PFSK-1 (cell line): Measurements from ENCODE around the gene OR4D11.

Experiments used
- FOXP2 ChIP-seq: optimal IDR thresholded peaks from 2 replicates; pipeline ENCODE3; 2011; ENCODE audit warnings: borderline replicate concordance, control low read depth, inconsistent platforms; ENCODE audit not compliant: insufficient read depth; ENCODE audit errors: extremely low read length, extremely low read depth
- POLR2AphosphoS5 ChIP-seq: IDR thresholded peaks from 2 replicates; pipeline ENCODE4 v1.6.1; 2012; ENCODE audit warnings: low read depth, mild to moderate bottlenecking, control low read depth, low read length, moderate library complexity
- SIN3A ChIP-seq: IDR thresholded peaks from 2 replicates; pipeline ENCODE4 v1.6.1; 2012; ENCODE audit warnings: mild to moderate bottlenecking, low read length, moderate library complexity, borderline replicate concordance; ENCODE audit not compliant: insufficient read depth
- TAF1 ChIP-seq: IDR thresholded peaks from 2 replicates; pipeline ENCODE4 v1.6.1; 2012; ENCODE audit warnings: low read length, control low read depth, borderline replicate concordance; ENCODE audit not compliant: insufficient read depth
- TF ChIP-seq, protein P1 (sequence below), 2 experiments: IDR thresholded peaks; 2 replicates each; pipeline versions ENCODE4 v1.6.1 to v1.8.0; 2011 to 2012; ENCODE audit warnings: low read depth in 2 of 2, low read length in 2 of 2, control low read depth in 1 of 2, inconsistent platforms in 1 of 2, mild to moderate bottlenecking in 1 of 2, moderate library complexity in 1 of 2; ENCODE audit not compliant: insufficient read depth in 1 of 2

The OR4D11 gene

DNA sequence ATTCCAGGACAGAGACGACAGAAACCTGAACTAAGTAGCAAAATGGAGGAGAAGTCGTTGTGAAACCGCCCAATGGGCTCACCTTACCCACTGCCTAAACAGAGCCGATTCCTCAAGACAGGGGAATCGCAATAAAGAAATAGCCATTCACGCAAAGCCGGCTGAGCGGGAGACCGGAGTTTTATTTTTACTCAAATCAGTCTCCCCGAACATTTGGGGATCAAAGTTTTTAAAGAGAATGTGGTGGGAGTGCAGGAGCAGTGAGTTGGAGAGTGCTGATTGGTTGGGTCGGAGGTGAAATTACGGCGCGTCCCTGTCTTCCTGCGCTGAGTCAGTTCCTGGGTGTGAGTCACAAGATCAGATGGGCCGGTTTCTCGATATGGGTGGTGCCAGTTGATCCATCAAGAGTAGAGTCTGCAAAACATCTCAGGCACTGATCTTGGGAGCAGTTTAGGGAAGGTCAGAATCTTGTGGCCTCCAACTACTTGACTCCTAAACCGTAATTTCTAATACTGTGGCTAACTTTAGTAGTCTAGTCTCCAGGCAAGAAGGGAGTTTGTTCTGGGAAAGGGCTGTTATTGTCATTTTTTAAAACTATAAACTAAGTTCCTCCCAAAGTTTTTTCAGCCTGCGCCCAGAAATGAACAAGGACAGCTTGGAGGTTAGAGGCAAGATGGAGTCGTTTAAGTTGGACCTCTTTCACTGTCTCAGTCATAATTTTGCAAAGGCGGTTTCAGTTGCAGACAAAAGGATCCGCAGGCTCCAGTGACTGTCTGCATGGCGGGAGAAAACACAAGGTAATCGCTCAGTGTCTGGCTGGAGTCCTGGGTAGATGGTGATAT, 42.0 kb downstream of the OR4D11 start:
- TF ChIP-seq, protein P1, sequence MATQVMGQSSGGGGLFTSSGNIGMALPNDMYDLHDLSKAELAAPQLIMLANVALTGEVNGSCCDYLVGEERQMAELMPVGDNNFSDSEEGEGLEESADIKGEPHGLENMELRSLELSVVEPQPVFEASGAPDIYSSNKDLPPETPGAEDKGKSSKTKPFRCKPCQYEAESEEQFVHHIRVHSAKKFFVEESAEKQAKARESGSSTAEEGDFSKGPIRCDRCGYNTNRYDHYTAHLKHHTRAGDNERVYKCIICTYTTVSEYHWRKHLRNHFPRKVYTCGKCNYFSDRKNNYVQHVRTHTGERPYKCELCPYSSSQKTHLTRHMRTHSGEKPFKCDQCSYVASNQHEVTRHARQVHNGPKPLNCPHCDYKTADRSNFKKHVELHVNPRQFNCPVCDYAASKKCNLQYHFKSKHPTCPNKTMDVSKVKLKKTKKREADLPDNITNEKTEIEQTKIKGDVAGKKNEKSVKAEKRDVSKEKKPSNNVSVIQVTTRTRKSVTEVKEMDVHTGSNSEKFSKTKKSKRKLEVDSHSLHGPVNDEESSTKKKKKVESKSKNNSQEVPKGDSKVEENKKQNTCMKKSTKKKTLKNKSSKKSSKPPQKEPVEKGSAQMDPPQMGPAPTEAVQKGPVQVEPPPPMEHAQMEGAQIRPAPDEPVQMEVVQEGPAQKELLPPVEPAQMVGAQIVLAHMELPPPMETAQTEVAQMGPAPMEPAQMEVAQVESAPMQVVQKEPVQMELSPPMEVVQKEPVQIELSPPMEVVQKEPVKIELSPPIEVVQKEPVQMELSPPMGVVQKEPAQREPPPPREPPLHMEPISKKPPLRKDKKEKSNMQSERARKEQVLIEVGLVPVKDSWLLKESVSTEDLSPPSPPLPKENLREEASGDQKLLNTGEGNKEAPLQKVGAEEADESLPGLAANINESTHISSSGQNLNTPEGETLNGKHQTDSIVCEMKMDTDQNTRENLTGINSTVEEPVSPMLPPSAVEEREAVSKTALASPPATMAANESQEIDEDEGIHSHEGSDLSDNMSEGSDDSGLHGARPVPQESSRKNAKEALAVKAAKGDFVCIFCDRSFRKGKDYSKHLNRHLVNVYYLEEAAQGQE (IDR thresholded peaks at IDR 0.05; ENCODE audit: insufficient read depth in 1 of 2, low read depth in 2 of 2, low read length in 2 of 2) = no peak
- TF ChIP-seq FOXP2 (no peak), TAF1 (no peak), SIN3A (no peak), POLR2AphosphoS5 (no peak)

DNA sequence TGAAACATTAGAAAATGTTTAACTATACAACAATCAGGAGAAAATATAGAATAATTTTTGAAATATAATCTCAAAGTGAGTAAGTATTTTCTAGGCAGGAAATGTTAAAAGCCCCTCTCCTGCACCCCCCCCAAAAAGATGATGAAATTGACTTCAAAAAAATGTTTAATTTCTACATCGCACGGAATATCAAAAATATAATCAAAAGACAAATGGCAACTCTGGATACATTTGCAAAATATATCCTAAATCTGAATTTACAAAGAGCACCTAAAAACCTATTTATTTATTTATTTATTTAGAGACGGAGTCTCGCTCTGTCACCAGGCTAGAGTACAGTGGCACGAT, 44.9 kb downstream of the OR4D11 start:
- no peak for TF ChIP-seq TAF1
- TF ChIP-seq POLR2AphosphoS5 = no peak

DNA sequence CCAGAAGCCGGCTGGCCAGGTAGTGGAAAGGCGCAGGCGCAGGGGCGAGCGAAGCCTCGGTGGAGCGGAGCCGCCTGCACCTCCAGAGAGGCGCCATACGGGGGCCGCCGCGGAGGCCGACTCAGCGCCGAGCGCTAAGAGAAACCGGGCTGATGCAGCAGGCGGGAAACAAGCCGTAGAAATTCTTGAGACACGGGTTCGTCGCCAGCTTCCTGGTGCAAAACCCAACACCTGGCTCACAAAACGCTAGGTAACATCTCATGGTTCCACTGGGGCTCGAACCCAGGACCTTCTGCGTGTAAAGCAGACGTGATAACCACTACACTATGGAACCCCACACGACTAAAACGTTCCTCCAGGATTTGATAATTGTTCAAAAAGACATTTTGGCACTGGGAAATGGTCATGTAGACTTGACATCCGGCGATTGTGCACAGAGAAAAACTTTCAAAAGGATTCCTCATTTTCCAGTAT, 47.0 kb downstream of the OR4D11 start:
- TF ChIP-seq FOXP2 (no peak), POLR2AphosphoS5 (0 out of 2 replicates have a peak, but pooled peaks have one; percentile 11)

DNA sequence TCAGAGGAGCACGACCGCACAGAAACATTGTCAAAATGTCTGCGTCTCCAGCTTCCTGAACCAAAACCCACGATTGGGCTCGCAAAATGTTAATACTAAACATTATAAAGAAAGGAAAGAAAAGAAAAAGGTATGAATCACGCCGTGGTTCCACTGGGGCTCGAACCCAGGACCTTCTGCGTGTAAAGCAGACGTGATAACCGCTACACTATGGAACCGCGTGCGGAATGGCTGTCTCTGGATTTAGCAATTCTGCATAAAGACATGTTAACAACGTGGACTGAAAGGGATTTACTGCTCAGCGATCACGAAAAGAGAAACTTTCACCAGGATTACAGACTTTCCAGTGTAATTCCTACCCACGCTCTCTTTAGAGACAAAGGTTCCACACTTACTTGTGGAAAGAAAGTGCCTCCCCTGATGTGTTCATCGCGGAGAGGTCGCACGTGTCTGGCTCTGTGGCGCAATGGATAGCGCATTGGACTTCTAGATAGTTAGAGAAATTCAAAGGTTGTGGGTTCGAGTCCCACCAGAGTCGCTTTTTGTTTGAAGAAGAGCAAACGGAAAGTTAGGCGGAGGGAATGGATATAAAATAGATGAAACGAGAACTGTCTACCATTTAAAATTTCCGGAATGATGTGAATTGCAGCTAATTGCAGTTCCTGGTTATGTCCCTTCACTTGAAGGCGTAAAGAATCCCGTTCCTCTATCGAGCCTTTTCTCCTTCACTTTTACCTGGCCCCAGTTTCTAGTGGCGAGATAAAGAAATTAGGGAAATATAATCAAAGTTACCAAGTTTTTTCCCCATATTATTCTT, 47.7 kb downstream of the OR4D11 start:
- peak; percentile 59; the same call in 1 of the 2 replicates for TF ChIP-seq TAF1
- TF ChIP-seq FOXP2 = no peak
- TF ChIP-seq POLR2AphosphoS5 = no peak
- no peak for TF ChIP-seq SIN3A
- TF ChIP-seq, protein P1 (IDR thresholded peaks at IDR 0.05; ENCODE audit: insufficient read depth in 1 of 2, low read depth in 2 of 2, low read length in 2 of 2) = 0 out of 4 replicates have a peak, but pooled peaks of 1 of the 2 experiments have one; percentile 34

DNA sequence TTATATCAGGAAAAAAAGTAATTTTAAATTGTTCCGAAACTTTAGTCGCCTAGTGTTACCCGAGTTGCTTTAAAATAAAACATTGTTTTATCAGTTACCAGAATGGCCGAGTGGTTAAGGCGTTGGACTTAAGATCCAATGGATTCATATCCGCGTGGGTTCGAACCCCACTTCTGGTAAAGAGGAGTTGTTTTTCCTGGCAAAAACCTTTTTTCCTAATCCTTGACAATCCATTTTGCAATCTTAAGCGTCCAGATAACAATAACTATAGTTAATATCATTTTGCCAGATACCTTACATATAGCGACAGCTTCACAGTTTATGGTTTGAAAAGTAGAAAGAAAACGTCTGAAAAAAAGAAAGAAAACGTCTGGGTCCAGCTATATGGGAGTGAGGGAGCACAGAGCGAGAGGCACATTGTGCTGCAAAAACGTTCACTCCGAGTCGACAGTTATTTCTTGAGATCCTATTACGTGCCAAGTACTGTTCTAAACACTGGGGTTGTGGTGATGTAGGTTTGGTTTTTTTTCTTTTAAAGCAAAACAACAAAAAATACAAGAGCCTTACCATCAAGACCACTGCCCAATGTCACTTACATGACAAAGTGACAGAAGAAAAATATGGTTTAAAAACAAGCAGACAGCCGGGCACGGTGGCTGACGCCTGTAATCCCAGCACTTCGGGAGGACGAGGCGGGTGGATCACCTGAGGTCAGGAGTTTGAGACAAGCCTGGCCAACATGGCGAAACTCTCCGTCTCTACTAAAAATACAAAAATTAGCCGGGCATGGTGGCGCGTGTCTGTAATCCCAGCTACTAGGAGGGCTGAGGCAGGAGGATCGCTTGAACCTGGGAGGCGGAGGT, 48.5 kb downstream of the OR4D11 start:
- TF ChIP-seq SIN3A (no peak), FOXP2 (no peak), POLR2AphosphoS5 (no peak), TAF1 (no peak)
- TF ChIP-seq, protein P1 (IDR thresholded peaks at IDR 0.05; ENCODE audit: insufficient read depth in 1 of 2, low read depth in 2 of 2, low read length in 2 of 2) = no peak
